RCC 7860 (cell line): Measurements from ENCODE around the gene PGP.

Source experiments
- DNase-seq: peaks from one replicate; pipeline ENCODE4 v3.0.0-alpha.2; 2015; ENCODE audit warnings: low spot score
- FAIRE-seq: peaks from 2 replicates; lab custom pipeline; 2012; peaks lifted over from hg19 to GRCh38; lab: Jason Lieb, UNC

Gene PGP

GRCh38 chr16:2226245-2226793 lies 11.7 kb upstream of the PGP start:
- FAIRE-seq (no peak), DNase-seq (no peak)

- no peak for FAIRE-seq
Observed at GRCh38 chr16:2223942-2224486, 9.4 kb upstream of the PGP start.

GRCh38 chr16:2223221-2223941 lies 8.7 kb upstream of the PGP start, which contains the start of gene E4F1:
E4F1 (plus strand) TSS chr16:2223591; CDS start chr16:2223614, 23 bp downstream.
- peak; percentile 75 for FAIRE-seq
- peak; percentile 96 for DNase-seq

More at GRCh38 chr16:2223942-2224486, 9.4 kb upstream of the PGP start:
- peak; percentile 28 for DNase-seq

GRCh38 chr16:2216330-2216729 lies 1.7 kb upstream of the PGP start:
- FAIRE-seq = no peak
- DNase-seq = no peak

GRCh38 chr16:2213817-2214718 lies 572 bp downstream of the PGP start:
- FAIRE-seq = no peak
- no peak for DNase-seq

GRCh38 chr16:2212362-2213324 lies 2.0 kb downstream of the PGP start:
- FAIRE-seq (no peak), DNase-seq (no peak)

- FAIRE-seq = no peak
- DNase-seq = no peak
Observed at GRCh38 chr16:2211923-2212347, 2.7 kb downstream of the PGP start.

- no peak for DNase-seq
Observed at GRCh38 chr16:2210386-2211365, 4.0 kb downstream of the PGP start, which contains the start of gene BRICD5. BRICD5 (minus strand) TSS chr16:2210863; CDS start chr16:2210833, 30 bp downstream.

GRCh38 chr16:2210009-2210332 lies 4.7 kb downstream of the PGP start:
- FAIRE-seq = no peak
- DNase-seq = no peak

More at GRCh38 chr16:2210386-2211365, 4.0 kb downstream of the PGP start, which contains the start of gene BRICD5:
- FAIRE-seq = no peak

GRCh38 chr16:2209258-2210008 lies 5.2 kb downstream of the PGP start:
- DNase-seq = no peak
- FAIRE-seq = no peak

- DNase-seq = no peak
- FAIRE-seq = no peak
Observed at GRCh38 chr16:2208772-2209171, 5.9 kb downstream of the PGP start.

- DNase-seq = no peak
- FAIRE-seq = no peak
Observed at GRCh38 chr16:2208308-2208707, 6.3 kb downstream of the PGP start.

GRCh38 chr16:2207872-2208271 lies 6.8 kb downstream of the PGP start:
- DNase-seq (no peak), FAIRE-seq (no peak)

- DNase-seq (no peak), FAIRE-seq (no peak)
Observed at GRCh38 chr16:2206780-2207433, 7.7 kb downstream of the PGP start.

- FAIRE-seq = no peak
- DNase-seq = no peak
Observed at GRCh38 chr16:2206420-2206779, 8.2 kb downstream of the PGP start.

- FAIRE-seq = no peak
- DNase-seq = no peak
Observed at GRCh38 chr16:2205967-2206313, 8.7 kb downstream of the PGP start.

GRCh38 chr16:2205104-2205966 lies 9.3 kb downstream of the PGP start, which contains the start of gene MLST8:
MLST8 (plus strand) TSS chr16:2205454; CDS start chr16:2206086, 632 bp downstream.
- DNase-seq (peak; percentile 65), FAIRE-seq (no peak)
